Thoracic aorta (tissue), 2 donors: Measurements from ENCODE around the gene TNNI3K. TPM values are rescaled to one million over a fixed set of nuclear protein-coding genes. Genes with fewer than 3 reads are reported as not detected.

ENCODE experiments used
- ATAC-seq: fragments of 150-250 bp; one replicate; pipeline ENCODE4 v1.8.0; 2017; ENCODE audit warnings: low read depth; ENCODE audit not compliant: insufficient number of reproducible peaks, low FRiP score
- DNase-seq: peaks from one replicate; pipeline ENCODE4 v3.0.0-alpha.2; 2020; ENCODE audit warnings: low spot score
- H3K27ac ChIP-seq, 2 donors: fragments of 200-600 bp; sonication (generic); 1 replicate in 1 of 2; 2 replicates in 1 of 2; pipeline ENCODE4 v1.5.1; 2016; ENCODE audit warnings: mild to moderate bottlenecking in 2 of 2, moderate library complexity in 2 of 2
- H3K27me3 ChIP-seq: fragments of 200-600 bp; sonication (generic); replicated peaks from 2 replicates; pipeline ENCODE4 v1.6.0; 2016; ENCODE audit warnings: mild to moderate bottlenecking; ENCODE audit not compliant: insufficient read depth
- H3K36me3 ChIP-seq: fragments of 200-600 bp; sonication (generic); one replicate; pipeline ENCODE4 v1.5.1; 2016
- H3K4me1 ChIP-seq, 2 donors: fragments of 200-600 bp; sonication (generic); 1 replicate in 1 of 2; 2 replicates in 1 of 2; pipeline versions ENCODE4 v1.5.1 to v1.6.0; 2016; ENCODE audit warnings: low read depth in 2 of 2, mild to moderate bottlenecking in 1 of 2; ENCODE audit not compliant: control insufficient read depth in 1 of 2
- H3K4me3 ChIP-seq: fragments of 200-600 bp; sonication (generic); 2 replicates; pipeline ENCODE4 v1.5.1; 2016; ENCODE audit warnings: mild to moderate bottlenecking
- H3K9me3 ChIP-seq: fragments of 200-600 bp; sonication (generic); 2 replicates; pipeline ENCODE4 v1.5.1; 2016
- total RNA-seq, 2 donors: library from RNA; depleted of rRNA; stranded (reverse); fragments of >200 nt; gene quantifications; one replicate each; pipeline versions ENCODE4 v1.1.0 to v1.2.3, GENCODE V29; 2016
- TF ChIP-seq, protein P1 (sequence below): fragments of 200-600 bp; sonication (generic); IDR thresholded peaks from one replicate; pipeline ENCODE4 v1.5.1; 2019; ENCODE audit warnings: antibody characterized with exemption

The TNNI3K gene
- total RNA-seq, 2 donors from 2014 or later, result 6.6 to 9.7 TPM

DNA sequence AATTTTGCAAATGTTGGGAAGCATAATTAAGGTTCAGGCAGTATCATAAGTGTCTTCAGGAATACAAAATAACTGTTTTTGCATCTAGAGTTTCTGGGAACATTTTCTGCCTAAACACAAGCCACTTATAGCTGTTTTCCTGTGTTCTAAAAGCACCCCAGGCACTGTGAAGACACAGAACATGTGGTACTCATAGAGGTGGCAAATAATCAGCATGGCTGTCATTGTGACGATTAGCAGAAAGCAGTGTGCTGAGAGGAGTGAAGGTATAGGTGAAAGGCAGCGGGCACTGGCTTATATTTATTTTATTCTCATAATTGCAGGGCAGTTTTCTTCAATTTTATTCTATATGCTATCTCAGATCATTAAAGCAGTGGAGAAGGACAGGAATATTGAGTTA is 157.7 kb downstream of the TNNI3K start:
- no peaks in the 10 kb centered on the region for H3K9me3 ChIP-seq
- no peaks in the 10 kb centered on the region for H3K27me3 ChIP-seq
- ATAC-seq, result no peak
- H3K4me3 ChIP-seq, result no peak overlapping the region
- no peaks in the 10 kb centered on the region for H3K4me1 ChIP-seq
- no peaks in the 10 kb centered on the region for H3K36me3 ChIP-seq
- DNase-seq, result no peak
- no peak overlapping the region for H3K27ac ChIP-seq
- TF ChIP-seq, protein P1, sequence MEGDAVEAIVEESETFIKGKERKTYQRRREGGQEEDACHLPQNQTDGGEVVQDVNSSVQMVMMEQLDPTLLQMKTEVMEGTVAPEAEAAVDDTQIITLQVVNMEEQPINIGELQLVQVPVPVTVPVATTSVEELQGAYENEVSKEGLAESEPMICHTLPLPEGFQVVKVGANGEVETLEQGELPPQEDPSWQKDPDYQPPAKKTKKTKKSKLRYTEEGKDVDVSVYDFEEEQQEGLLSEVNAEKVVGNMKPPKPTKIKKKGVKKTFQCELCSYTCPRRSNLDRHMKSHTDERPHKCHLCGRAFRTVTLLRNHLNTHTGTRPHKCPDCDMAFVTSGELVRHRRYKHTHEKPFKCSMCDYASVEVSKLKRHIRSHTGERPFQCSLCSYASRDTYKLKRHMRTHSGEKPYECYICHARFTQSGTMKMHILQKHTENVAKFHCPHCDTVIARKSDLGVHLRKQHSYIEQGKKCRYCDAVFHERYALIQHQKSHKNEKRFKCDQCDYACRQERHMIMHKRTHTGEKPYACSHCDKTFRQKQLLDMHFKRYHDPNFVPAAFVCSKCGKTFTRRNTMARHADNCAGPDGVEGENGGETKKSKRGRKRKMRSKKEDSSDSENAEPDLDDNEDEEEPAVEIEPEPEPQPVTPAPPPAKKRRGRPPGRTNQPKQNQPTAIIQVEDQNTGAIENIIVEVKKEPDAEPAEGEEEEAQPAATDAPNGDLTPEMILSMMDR, result no peak

- H3K27ac ChIP-seq, result no peak overlapping the region
- no peaks in the 10 kb centered on the region for H3K36me3 ChIP-seq
- H3K4me3 ChIP-seq, result no peak overlapping the region
- ATAC-seq, result no peak
- H3K4me1 ChIP-seq, result no peaks in the 10 kb centered on the region
- TF ChIP-seq, protein P1, result no peak
- DNase-seq, result no peak
- no peaks in the 10 kb centered on the region for H3K9me3 ChIP-seq
- no peaks in the 10 kb centered on the region for H3K27me3 ChIP-seq
These were observed 160.4 kb downstream of the TNNI3K start for GRCh38 chr1:74395571-74395970.

- Histone ChIP-seq H3K27me3 (no peaks in the 10 kb centered on the region), H3K4me1 (no peaks in the 10 kb centered on the region), H3K27ac (no peak overlapping the region), H3K4me3 (no peak overlapping the region), H3K9me3 (no peaks in the 10 kb centered on the region), H3K36me3 (no peaks in the 10 kb centered on the region)
- TF ChIP-seq, protein P1, result no peak
- ATAC-seq (no peak), DNase-seq (no peak)
These were observed 161.3 kb downstream of the TNNI3K start for GRCh38 chr1:74396462-74396861.

GRCh38 chr1:74396933-74397332 is 161.7 kb downstream of the TNNI3K start:
- no peaks in the 10 kb centered on the region for H3K4me1 ChIP-seq
- no peaks in the 10 kb centered on the region for H3K36me3 ChIP-seq
- H3K9me3 ChIP-seq, result no peaks in the 10 kb centered on the region
- H3K27me3 ChIP-seq, result no peaks in the 10 kb centered on the region
- H3K4me3 ChIP-seq, result no peak overlapping the region
- ATAC-seq, result no peak
- TF ChIP-seq, protein P1, result no peak
- H3K27ac ChIP-seq, result no peak overlapping the region
- no peak for DNase-seq

- Histone ChIP-seq H3K27ac (no peak overlapping the region), H3K4me1 (no peaks in the 10 kb centered on the region), H3K9me3 (no peaks in the 10 kb centered on the region), H3K36me3 (no peaks in the 10 kb centered on the region), H3K4me3 (no peak overlapping the region), H3K27me3 (no peaks in the 10 kb centered on the region)
- TF ChIP-seq, protein P1, result no peak
- DNase-seq (no peak), ATAC-seq (no peak)
These were observed 164.1 kb downstream of the TNNI3K start for GRCh38 chr1:74399249-74399648.
